ENCODE data around the gene MFNG.

The MFNG gene

GRCh38 chr22:37485395-37486223 is 575 bp downstream of the MFNG start:
- H3K4me3 ChIP-seq (ENCODE audit: low read depth, low read length): peak overlapping the region; percentile 93
- TF ChIP-seq CTCF (IDR thresholded peaks at IDR 0.05; ENCODE audit: borderline replicate concordance, insufficient read depth, low read depth, low read length): no peak

- peak overlapping the region; percentile 93 for H3K4me3 ChIP-seq (ENCODE audit: low read depth, low read length)
- no peak for TF ChIP-seq CTCF (IDR thresholded peaks at IDR 0.05; ENCODE audit: borderline replicate concordance, insufficient read depth, low read depth, low read length)
Measured at GRCh38 chr22:37484480-37485394, 1.4 kb downstream of the MFNG start.

GRCh38 chr22:37483050-37483449 is 3.1 kb downstream of the MFNG start:
- no peak for TF ChIP-seq CTCF (IDR thresholded peaks at IDR 0.05; ENCODE audit: borderline replicate concordance, insufficient read depth, low read depth, low read length)
- peak overlapping the region; percentile 93 for H3K4me3 ChIP-seq (ENCODE audit: low read depth, low read length)

GRCh38 chr22:37482244-37482643 is 3.9 kb downstream of the MFNG start:
- no peak for TF ChIP-seq CTCF (IDR thresholded peaks at IDR 0.05; ENCODE audit: borderline replicate concordance, insufficient read depth, low read depth, low read length)
- H3K4me3 ChIP-seq (ENCODE audit: low read depth, low read length): no peak overlapping the region

GRCh38 chr22:37481347-37481907 is 4.8 kb downstream of the MFNG start:
- H3K4me3 ChIP-seq (ENCODE audit: low read depth, low read length): no peak overlapping the region
- TF ChIP-seq CTCF (IDR thresholded peaks at IDR 0.05; ENCODE audit: borderline replicate concordance, insufficient read depth, low read depth, low read length): no peak

- TF ChIP-seq CTCF (IDR thresholded peaks at IDR 0.05; ENCODE audit: borderline replicate concordance, insufficient read depth, low read depth, low read length): no peak
- no peak overlapping the region for H3K4me3 ChIP-seq (ENCODE audit: low read depth, low read length)
Measured at GRCh38 chr22:37480387-37481346, 5.5 kb downstream of the MFNG start.

Measured in GM12875 (cell line).